Measurements from ENCODE around the gene OVOL2.
A peak's percentile ranks its signal among the peaks of the same experiment; 100 is the strongest.

DNA sequence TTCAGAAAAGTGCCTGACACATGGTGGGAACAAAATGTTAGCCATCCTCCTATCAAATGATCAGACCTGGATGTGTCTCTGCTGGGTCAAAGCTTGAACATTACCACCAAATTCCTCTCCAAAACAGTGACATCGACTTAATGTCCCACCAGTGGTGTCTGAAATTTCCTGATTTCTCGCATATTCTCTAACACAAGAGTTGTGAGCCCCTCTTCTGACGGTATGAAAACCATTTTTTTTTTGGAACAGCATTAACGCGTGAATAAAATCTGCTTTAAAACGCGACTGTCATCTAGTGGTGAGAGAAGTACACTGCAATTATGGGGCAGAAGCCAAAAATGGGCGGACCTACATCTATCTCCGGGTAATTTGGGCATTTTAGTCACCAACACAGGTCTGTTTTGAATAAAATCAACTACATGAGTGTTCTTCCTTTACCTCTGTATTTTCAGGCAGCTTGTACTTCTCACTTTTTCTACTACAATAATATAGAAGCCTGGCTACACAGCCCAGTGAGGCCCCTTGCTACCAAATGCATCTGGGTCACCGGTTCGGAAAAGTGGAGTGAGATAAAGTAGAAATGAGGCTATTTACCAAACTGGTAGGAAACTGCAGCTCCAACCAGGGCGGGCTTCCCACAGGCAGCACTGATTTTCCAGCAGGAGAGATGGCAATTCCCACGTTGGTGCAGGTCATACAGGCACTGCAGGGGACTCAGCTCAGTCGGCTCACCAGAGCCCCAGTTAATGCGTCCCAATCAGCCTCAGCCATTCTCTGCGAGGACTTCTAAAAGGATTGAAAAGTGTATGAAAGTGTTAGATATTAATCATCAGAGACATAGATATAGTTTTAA lies 61.5 kb downstream of the OVOL2 start:
- TF ChIP-seq CTCF (IDR thresholded peaks at IDR 0.05) (peak; percentile 91 to 100 (median 96)), POLR2A (IDR thresholded peaks at IDR 0.05) (no peak)
